ENCODE results near the gene RNF38.

DNA sequence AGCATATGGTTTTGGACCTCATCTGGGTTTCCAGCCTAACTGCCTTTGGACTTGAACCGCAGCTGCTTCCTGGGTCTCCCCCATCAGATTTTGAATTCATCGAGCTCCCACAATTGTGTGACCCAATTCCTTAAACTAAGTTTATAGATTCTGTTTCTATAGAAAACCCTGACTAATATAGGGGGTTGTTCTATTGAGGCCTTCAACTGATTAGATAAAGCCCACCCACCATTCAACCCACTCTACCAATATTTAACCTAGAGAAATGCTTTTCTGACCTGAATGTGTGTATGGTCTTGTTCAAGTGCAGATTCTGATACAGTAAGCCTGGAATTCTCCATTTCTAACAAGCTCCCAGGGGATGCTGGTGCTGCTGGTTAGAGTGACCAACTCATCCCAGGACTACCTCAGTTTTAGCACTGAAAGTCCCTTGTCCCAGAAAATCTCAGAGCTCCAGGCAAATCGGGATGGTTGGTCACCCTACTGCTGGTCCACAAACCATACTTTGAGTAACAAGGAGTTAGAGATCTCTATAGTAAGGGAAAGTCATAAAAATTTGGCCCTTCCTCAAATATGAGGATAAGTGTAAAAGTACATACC, 110.1 kb downstream of the RNF38 start:
- TF ChIP-seq REST (IDR thresholded peaks at IDR 0.05; ENCODE audit: borderline replicate concordance) = no peak
- TF ChIP-seq CTCF (IDR thresholded peaks at IDR 0.05; ENCODE audit: poor library complexity, severe bottlenecking) = no peak
- no peak for TF ChIP-seq SMC3 (conservative IDR thresholded peaks at IDR 0.05; ENCODE audit: poor library complexity)
- TF ChIP-seq POLR2AphosphoS5 (IDR thresholded peaks at IDR 0.05) = no peak
- TF ChIP-seq RAD21 (conservative IDR thresholded peaks at IDR 0.05) = no peak
- no peak for TF ChIP-seq TAF1 (IDR thresholded peaks at IDR 0.05; ENCODE audit: low read depth)

All from neural cell (in vitro differentiated cells).